GM12874 (cell line): Measurements from ENCODE around the gene MARCHF3.

Experiments used
- CTCF ChIP-seq: IDR thresholded peaks from 2 replicates; pipeline ENCODE4 v1.5.1; 2011; ENCODE audit warnings: low read depth, mild to moderate bottlenecking, control low read depth, low read length, moderate library complexity; ENCODE audit not compliant: insufficient read depth

MARCHF3 gene

GRCh38 chr5:127060470-127060985 is 30.2 kb upstream of the MARCHF3 start:
- TF ChIP-seq CTCF = no peak

GRCh38 chr5:127056896-127057295 is 26.5 kb upstream of the MARCHF3 start:
- TF ChIP-seq CTCF = no peak

- no peak for TF ChIP-seq CTCF
Observed at GRCh38 chr5:127055880-127056653, 25.7 kb upstream of the MARCHF3 start.

- TF ChIP-seq CTCF = no peak
Observed at GRCh38 chr5:127053049-127053448, 22.7 kb upstream of the MARCHF3 start.

- no peak for TF ChIP-seq CTCF
Observed at GRCh38 chr5:127051591-127051990, 21.2 kb upstream of the MARCHF3 start.

- no peak for TF ChIP-seq CTCF
Observed at GRCh38 chr5:127046343-127047072, 16.1 kb upstream of the MARCHF3 start.

- no peak for TF ChIP-seq CTCF
Observed at GRCh38 chr5:127042593-127042992, 12.2 kb upstream of the MARCHF3 start.
